NCI-H146 (cell line): ENCODE results near the gene CLECL1.
A peak's percentile ranks its signal among the peaks of the same experiment; 100 is the strongest.
"Not testable (repeated sequence)": the region's sequence is repeated elsewhere in the genome, so short reads cannot be mapped to it uniquely, and the experiment has no call there.

Experiments used
- DNase-seq: peaks from one replicate; lab custom pipeline; 2025; lab: John Stamatoyannopoulos, UW

Gene CLECL1

DNA sequence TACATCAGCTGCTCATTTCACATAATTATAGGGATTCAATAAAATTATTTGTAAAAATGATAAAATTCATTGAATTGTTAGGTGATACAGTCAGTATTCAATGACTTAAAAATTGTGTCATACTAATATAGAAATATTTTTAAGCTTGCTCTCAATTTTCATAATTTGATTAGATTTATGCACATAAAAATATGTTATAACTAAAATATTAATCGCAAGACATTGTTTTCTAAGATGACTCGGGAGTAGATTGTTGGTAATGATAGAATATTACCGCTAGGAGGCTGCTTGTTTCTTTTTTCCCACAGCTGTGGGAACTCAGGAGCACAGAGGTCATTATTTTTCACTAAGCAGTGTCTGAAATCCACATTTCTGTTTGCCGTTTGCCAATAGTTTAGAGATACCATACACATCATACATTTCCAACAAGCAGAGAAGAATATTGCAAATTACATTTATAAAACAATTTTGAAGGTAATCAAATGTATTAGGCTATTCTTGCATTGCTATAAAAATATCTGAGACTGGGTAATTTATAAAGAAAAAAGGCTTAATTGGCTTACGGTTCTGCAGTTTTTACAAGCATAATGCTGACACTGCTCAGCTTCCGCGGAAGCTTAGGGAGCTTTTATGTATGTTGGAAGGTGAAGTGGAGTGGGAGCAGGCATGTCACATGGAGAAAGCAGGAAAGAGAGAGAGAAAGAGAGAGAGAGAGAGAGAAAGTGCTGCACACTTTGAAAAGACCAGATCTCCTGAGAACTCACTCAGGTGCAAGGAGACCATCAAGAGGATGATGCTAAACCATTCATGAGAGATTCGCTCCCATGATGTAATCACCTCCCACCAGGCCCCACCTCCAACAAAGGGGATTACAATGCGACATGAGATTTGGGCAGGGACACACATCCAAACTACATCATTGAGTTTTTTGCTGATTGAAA is 18.6 kb upstream of the CLECL1 start:
- DNase-seq: peak; percentile 4

DNA sequence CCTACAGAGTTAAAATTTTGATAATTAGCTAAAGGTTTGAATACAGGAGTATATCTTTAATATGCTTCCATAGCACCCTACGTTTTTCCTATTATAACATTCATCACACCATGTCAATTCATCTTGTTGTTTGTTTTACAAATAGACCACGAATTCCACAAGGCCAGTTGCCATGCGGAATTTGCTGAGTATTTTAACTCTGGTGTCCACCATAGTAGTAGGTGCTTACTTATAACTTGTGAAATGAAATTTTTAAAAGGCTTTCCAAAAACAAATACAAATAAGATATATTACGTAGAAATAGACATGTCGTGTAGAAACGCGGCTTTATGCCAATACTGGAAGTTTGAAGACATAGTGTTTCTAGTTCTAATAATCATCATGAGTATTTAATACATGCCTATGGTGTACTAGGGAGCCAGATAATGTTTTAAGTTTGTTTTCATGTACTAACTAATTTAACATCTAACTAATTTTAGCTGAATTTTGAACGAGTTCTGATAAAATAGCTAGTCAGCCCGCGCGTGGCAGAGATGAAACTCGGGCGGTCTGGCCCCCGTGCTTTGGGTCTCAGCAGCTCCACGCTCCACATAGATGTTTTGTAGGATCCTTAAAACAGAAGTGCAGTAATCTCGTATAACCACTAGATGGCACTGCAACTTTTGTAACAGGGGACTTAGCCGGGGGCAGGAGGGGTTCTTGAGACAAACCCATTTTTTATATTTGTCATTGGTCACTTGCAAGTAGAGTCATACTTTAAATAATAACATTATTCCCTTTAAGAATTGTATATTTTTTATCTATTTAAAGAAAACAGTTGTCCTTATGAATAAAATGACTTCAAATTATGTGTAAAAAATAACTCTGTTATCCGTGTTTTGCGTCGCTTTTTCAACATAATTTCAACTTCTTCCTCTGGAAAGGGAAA is 17.6 kb upstream of the CLECL1 start:
- peak; percentile 76 for DNase-seq

DNA sequence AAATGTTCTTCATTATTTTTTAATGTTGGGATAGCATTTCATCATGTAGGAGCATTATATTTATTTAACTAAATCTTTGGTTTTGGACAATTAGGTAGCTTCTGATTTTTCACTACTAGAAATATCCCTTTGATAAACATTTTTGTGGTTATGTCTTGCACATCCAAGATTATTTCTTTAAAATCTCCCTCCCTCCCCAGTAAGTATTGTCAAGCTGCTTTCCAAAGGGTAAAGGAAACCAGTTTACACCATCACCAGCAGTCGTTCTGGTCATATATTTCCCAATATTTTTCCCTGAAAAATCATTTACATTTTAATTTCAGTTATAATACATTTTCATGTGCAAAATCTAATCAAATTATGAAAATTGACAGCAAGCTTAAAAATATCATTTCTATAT is 16.7 kb upstream of the CLECL1 start:
- DNase-seq: no peak

DNA sequence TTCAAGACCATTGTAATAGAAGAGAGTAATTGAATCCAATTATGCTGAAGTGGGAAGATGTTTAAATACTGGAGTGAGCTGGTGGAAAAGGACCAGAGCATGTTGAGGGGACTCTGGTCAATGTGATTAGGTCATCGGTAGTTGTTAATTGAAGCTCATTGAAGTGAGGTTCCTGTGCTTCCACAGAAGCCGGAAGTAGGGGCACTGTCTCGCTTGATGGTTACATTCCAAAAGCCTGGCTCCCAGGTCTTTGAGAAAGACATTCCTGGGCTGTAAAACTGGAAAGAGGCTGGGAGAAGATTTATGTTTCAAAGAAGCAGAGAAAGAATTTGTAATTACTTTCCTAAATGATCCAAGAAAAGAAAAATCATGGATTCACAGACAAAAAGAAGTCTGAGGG is 12.3 kb upstream of the CLECL1 start:
- no peak for DNase-seq

DNA sequence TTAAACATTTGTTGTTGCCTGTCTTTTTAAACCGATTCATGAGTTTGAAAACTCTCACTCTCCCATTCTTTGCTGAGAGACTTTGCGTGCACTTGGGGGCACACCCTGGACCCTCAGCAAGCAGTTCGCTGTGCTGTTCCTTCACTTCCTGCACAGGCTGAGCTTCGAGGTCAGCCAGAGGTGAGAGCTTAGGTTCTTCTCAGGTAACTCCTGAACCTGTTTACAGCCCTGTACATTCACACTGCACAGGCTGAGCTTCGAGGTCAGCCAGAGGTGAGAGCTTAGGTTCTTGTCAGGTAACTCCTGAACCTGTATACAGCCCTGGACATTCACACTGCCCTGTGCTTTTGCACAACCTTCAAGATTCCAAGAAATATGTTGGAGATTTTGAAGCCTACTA is 9.8 kb upstream of the CLECL1 start:
- no peak for DNase-seq

DNA sequence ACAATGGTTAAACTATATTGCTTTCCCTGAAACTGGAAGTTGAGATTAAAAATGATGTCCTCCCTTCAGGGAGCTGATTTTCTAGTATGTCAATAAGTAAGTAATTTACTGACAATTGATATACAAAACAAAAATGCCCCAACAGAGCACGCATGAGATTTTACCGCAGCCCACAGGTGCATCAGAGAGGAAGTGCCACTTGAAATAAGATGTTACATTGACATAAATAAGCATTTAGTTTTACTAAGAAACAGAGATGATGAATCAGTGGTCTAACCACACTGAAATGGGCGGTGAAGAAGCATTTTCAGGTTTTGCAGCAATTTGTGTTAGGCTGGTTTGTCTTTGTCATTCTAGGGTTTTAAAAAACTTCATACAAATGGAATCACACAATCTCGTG is 8.8 kb upstream of the CLECL1 start:
- DNase-seq: no peak

DNA sequence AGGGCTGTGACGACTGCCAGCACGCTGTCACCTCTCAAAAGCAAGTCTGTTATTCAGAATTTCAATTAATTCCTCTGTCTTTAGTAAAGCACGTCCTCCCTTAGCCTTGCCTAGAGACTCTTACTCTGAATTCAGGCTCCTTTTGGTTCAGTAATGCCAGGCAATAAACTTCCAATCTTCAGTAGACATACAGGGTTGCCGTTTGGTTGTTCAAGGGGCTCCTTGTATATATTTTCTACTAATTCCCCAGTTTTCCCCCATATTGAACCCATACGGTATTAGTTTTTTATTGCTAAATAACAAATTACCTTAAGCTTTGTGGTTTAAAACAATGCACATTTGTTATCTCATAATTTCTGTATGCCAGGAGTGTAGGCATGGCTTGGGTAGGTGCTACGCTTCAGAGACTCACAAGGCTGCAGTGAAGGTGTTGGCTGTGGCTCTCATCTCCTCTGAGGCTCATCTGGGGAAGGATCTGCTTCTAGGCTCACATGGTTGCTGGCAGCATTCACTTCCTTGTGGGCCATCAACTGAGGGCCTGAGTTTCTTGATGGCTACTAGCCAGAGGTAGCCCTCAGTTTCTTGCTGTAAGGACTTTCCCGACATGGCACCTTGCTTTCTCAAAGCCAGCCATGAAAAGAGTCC is 7.3 kb upstream of the CLECL1 start:
- no peak for DNase-seq

DNA sequence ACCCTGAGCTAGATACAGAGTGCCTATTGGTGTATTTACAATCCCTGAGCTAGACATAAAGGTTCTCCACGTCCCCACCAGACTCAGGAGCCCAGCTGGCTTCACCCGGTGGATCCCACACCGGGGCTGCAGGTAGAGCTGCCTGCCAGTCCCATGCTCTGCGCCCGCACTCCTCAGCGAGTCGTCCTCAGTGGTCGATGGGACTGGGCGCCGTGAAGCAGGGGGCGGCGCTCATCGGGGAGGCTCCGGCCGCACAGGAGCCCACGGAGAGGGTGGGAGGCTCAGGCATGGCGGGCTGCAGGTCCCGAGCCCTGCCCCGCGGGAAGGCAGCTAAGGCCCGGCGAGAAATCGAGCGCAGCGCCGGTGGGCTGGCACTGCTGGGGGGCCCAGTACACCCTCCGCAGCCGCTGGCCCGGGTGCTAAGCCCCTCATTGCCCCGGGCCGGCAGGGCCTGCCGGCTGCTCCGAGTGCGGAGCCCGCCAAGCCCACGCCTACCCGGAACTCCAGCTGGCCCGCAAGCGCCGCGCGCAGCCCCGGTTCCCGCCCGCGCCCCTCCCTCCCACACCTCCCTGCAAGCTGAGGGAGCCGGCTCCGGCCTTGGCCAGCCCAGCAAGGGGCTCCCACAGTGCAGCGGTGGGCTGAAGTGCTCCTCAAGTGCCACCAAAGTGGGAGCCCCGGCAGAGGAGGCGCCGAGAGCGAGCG is 6.7 kb upstream of the CLECL1 start:
- DNase-seq: not testable (repeated sequence)

DNA sequence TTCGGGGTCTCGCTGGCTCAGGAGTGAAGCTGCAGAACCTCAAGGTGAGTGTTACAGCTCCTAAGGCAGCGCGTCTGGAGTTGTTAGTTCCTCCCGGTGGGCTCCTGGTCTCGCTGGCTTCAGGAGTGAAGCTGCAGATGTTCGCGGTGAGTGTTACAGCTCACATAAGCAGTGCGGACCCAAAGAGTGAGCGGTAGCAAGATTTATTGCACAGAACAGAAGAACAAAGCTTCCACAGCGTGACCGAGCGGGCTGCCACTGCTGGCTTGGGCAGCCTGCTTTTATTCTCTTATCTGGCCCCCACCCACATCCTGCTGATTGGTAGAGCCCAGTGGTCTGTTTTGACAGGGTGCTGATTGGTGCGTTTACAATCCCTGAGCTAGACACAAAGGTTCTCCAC is 6.0 kb upstream of the CLECL1 start:
- peak; percentile 4 for DNase-seq

DNA sequence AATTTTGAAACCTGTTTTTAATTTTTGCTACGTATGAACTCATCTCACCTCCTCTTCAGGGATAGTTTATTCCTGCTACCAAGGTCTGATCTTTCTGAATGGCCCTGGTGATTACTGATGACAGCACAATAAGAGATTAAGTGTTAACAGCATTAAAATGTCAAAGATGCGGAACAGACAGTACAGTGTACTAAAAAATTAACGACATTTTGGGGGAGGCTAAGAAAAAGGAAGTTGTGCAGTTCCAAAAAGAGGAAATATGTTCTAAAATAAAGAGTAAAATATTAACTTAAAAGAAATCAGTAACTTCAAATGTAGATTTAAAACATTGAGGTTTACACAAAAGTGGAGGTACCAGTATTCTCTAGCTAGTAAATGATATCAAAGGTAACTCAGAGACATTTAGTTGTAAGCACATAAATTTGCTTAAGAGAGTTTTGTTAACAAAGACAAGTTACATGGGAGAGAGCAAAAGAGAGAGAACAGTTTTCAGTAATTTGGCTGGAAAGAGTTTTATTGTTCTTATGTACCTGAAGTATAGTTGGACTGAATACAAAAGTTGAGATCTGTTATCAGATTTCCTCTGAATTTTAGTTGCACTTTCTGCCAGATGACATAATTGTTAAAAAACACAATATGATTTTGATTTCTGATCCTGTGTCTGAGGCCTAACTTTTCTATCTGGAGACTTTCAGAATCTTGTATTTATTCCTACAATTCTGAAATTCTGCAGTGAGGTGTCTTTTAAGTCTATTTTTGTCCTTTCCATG is 4.2 kb upstream of the CLECL1 start:
- no peak for DNase-seq

DNA sequence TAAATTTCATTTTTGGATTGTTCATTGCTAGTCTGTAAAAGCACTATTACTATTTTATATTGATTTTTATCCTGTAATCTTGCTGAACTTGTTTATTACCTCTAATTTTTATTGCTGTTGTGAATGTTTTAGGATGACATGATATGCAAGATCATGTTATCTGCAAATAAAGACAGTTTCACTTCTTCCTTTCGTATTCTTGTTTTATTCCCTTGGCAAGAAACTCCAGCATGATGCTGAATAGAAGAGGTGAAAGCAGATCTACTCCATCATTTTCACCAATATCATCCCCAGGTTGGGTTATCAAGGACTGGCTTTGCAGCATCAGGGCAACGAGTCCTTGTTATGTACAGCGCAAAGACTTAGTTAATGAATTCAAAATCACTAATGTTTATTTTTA is 2.7 kb upstream of the CLECL1 start:
- DNase-seq: no peak

DNA sequence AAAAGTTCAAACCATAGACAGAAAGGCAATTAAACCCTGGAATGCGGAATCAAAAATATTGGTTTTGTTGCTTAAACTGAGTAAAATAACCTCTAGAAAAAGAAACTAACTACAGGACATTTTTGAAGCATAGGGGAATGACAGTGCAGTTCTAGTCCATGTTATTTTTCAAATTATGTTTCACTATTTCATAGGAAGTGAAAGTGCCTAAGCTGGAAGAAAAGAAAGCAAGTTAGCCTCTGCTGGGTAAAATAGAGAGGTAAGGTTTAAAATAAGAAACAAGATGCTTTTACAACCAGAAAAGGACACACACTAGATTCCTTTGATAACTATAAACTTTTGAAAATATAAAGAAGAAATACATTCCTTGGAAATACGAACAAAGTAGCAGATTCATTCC is 1.1 kb downstream of the CLECL1 start:
- DNase-seq: no peak

DNA sequence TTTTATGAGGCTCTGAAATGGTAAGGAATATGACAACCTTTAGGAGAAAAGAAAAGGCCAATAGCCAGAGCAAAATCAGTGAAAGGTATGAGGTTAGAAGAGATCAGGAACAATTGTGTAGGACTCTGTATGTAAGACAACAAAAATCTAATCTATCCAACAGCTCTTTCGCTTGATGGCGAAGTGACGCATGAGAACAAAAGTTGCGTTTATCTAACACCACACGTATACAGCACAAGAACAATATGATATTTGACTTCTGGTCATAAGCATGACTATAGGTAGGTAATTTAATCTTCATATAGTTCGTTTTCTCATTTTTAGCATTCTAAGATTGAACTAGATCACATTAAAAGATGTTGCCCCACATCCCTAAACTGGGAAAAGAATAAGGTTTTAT is 1.5 kb downstream of the CLECL1 start:
- no peak for DNase-seq

DNA sequence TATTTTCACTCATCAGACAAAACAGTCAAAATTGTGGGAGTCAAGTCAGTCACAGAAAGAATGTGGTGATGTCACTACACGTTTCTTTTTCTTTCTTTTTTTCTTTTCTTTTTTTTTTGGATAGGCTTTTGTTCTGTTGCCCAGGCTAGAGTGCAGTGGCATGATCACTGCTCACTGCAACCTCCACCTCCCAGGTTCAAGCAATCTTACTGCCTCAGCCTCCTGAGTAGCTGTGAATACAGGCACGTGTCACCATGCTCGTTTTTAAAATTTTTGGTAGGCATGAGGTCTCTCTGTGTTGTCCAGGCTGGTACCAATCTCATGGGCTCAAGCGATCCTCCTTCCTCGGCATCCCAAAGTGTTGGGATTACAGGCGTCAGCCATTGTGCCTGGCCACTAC is 2.3 kb downstream of the CLECL1 start:
- DNase-seq: no peak

DNA sequence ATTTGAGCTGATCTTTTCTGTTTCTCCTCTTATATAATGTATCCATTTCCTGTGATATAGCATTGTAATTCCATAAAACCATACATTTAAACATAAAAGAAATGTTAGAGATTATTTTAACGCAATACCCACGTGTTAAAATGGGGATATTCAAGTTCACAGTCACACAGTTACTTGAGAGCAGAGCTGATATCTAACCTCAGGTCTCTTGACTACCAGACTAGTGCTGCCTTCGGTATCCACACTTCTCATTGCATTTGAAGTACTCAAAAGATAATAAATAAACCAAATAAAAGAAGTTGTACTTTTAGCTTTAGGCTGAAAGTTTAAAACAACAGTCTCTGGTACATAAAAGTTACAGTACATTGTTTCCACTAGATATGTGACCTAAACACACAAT is 2.9 kb downstream of the CLECL1 start:
- DNase-seq: no peak

DNA sequence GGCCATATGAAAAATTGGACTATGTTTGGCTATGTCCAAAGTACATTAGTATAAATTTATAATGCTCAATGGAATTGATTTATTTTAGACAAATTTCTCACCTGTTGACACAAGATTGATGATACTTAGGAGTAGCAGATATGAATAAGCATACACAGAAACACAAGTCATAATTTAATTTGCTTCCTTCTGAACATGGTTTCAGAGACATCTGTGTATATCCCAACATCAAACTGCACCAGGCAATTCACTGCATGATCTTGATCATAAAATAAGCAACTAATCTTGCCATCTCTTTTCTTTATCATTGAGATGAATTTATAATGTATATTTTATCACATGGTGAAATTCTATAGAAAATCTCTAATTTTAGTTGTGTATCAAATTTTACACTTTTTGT is 3.8 kb downstream of the CLECL1 start:
- no peak for DNase-seq

DNA sequence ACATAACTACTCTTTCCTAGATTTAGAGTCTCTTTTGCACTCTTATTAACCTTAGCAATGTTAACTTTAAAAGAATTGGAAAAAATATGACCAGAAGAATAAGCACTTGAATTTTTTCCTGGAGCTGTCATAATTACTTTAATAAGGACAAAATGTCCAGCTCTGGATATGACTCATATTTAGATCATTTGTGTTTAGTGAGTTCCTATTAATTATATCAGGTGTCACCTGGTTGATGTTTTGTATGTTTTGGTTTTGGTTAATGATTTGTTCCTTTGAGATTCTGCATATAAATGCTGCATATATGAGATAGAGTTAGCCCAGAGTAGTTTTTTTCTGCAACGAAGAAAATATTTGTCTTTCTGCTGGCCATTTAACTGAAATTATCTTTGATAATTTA is 5.1 kb downstream of the CLECL1 start:
- no peak for DNase-seq

DNA sequence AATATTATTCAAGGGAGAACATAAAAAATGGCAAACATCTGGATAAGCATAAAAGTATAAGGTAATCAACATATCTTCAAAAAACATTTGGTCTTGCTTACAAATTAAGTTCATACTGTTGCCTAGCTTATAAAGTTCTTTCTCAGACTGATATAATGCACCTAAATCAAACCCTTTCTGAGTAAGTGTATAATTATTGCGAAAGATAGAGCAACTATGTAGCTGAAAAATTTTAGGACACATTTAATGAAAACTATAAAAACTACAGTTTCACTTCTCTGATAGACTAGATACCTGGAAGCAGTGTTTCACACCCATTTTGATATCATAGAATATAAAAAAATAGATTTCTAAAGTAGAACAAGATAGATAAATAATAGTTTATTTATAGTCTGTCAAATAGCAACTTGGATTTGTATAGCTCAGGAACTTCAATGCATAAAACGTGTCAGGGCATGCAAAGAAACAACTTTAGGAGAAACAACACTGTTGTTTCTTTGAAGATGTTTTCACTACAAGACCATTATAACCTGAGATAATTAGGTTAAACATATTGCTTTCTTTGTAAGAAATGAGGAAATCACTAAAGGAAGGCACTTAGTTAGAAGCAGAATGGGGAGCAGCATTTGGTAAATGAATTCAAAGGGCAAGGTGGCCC is 7.6 kb downstream of the CLECL1 start:
- DNase-seq: no peak

DNA sequence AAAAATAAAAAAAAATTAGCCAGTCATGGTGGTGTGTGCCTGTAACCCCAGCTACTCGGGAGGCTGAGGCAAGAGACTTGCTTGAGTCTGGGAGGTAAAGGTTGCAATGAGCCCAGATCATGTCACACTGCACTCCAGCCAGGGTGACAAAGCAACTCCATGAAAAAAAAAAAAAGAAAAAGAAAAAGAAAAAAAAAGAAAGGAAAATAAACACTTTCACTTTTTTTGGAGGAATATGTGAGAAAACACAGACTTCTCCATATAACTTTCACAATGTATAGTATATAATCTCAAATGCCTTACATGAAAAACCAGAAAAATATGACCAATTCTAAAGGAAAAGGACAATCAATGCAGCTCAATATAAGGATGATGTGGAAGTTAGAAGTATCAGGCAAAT is 8.9 kb downstream of the CLECL1 start:
- no peak for DNase-seq

DNA sequence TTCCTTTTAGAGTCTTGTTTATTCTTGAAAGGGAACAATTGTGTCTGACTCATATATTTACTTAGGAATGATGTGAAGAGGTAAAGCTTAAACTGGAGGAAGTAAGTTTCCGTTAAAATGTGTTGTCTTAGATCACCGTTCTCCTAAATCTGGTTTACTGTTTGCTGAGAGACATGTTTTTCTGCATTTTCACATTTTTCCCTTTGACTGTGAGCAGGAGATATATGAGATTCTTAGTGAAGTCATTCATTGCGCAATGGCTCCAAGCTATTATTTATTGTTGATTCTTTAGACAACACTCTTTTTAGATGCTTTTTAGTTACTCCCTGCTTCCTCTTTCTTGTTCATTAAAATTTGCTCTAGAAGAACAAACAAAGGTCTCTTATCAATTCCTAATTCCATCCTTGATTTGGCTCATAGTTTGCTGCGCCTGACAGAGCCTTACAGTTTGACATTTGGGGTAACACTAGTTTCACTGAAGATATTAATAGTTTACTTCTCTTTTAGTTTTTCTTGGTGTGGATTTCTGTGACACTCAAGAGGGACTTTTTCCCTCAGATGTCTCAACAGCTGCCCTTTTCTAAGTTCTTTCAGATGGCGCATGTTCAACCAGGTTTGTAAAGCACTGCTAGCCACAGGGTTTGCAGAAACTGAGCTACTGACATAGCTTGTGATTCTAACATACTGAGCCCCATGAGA is 11.4 kb downstream of the CLECL1 start:
- DNase-seq: no peak
